ENCODE results near the gene NAPG.
"Not testable (repeated sequence)": the region's sequence is repeated elsewhere in the genome, so short reads cannot be mapped to it uniquely, and the experiment has no call there.

NAPG gene

GRCh38 chr18:10552226-10552625 is 26.4 kb downstream of the NAPG start:
- no peak for DNase-seq

- DNase-seq = not testable (repeated sequence)
Observed at GRCh38 chr18:10556251-10556650, 30.4 kb downstream of the NAPG start.

- no peak for DNase-seq
Observed at GRCh38 chr18:10557085-10557677, 31.4 kb downstream of the NAPG start.

- no peak for DNase-seq
Observed at GRCh38 chr18:10558243-10558966, 32.6 kb downstream of the NAPG start.

GRCh38 chr18:10558967-10559298 is 33.1 kb downstream of the NAPG start:
- DNase-seq = no peak

- DNase-seq = no peak
Observed at GRCh38 chr18:10559553-10560451, 34.0 kb downstream of the NAPG start.

- peak; percentile 71 for DNase-seq
Observed at GRCh38 chr18:10560452-10561045, 34.7 kb downstream of the NAPG start.

- no peak for DNase-seq
Observed at GRCh38 chr18:10562773-10563160, 36.9 kb downstream of the NAPG start.

- no peak for DNase-seq
Observed at GRCh38 chr18:10563886-10564285, 38.1 kb downstream of the NAPG start.

- no peak for DNase-seq
Observed at GRCh38 chr18:10564975-10565773, 39.3 kb downstream of the NAPG start.

- DNase-seq = no peak
Observed at GRCh38 chr18:10565835-10566234, 40.0 kb downstream of the NAPG start.

GRCh38 chr18:10566390-10566789 is 40.6 kb downstream of the NAPG start:
- no peak for DNase-seq

- DNase-seq = not testable (repeated sequence)
Observed at GRCh38 chr18:10569941-10570340, 44.1 kb downstream of the NAPG start.

- no peak for DNase-seq
Observed at GRCh38 chr18:10570622-10571021, 44.8 kb downstream of the NAPG start.

- DNase-seq = no peak
Observed at GRCh38 chr18:10571537-10571936, 45.7 kb downstream of the NAPG start.

GRCh38 chr18:10573261-10573660 is 47.4 kb downstream of the NAPG start:
- DNase-seq = not testable (repeated sequence)

GRCh38 chr18:10574412-10574811 is 48.6 kb downstream of the NAPG start:
- not testable (repeated sequence) for DNase-seq

GRCh38 chr18:10577842-10578572 is 52.2 kb downstream of the NAPG start:
- not testable (repeated sequence) for DNase-seq

GRCh38 chr18:10578573-10578899 is 52.7 kb downstream of the NAPG start:
- DNase-seq = not testable (repeated sequence)

- DNase-seq = peak; percentile 81
Observed at GRCh38 chr18:10579079-10579867, 53.4 kb downstream of the NAPG start.

- no peak for DNase-seq
Observed at GRCh38 chr18:10580215-10580614, 54.4 kb downstream of the NAPG start.
